ENCODE measurements around the gene FOXI2.

- TF ChIP-seq CTCF (conservative IDR thresholded peaks at IDR 0.05; ENCODE audit: low read length) (no peak), EZH2phosphoT487 (IDR thresholded peaks at IDR 0.05; ENCODE audit: borderline replicate concordance) (no peak)
Observed at GRCh38 chr10:127740596-127740995, 3.6 kb downstream of the FOXI2 start.

All from Loucy (cell line).